HG03378 (cell line): ENCODE measurements around the gene HOXD12.

Experiments
- ATAC-seq: cut with Tn5 transposase; IDR thresholded peaks from one replicate; pipeline ENCODE4 v1.9.1; 2021; ENCODE audit warnings: mild to moderate bottlenecking, moderate library complexity; ENCODE audit not compliant: unreplicated experiment

Gene HOXD12

GRCh38 chr2:176147210-176147799 is 47.7 kb downstream of the HOXD12 start:
- no peak for ATAC-seq

DNA sequence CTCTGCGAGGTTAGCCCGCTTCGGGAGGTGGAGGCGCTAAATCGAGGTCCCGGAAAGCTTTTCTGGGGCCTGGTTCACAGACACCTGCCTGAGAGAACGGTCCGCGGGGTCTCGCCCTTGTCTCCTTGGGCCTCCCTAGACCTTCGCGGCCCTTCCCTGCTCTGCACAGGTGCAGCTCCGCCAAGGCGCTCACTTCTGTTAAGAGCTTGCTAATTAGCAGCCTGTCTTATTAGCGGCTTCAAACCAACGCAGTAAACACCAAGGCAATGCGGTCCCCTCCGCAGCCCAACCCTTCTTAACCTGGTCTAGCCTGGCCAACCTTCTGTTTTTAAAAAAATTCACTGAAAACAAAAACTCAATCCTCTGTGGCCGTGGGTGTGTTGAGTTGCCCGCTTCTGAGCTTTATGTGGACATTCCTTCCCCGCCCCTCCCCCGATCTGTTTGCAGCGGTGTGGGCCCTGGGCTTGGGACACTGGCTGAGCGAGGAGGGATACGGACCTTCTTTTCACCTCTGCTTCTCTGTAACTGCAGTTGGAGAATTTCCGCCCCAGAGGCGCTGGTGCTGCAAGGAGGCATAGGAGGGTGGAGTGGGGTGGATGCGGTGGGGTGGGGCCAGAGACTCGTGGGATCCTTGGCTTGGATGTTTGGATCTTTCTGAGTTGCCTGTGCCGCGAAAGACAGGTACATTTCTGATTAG is 48.4 kb downstream of the HOXD12 start:
- no peak for ATAC-seq

GRCh38 chr2:176148751-176149421 is 49.3 kb downstream of the HOXD12 start:
- ATAC-seq: no peak

DNA sequence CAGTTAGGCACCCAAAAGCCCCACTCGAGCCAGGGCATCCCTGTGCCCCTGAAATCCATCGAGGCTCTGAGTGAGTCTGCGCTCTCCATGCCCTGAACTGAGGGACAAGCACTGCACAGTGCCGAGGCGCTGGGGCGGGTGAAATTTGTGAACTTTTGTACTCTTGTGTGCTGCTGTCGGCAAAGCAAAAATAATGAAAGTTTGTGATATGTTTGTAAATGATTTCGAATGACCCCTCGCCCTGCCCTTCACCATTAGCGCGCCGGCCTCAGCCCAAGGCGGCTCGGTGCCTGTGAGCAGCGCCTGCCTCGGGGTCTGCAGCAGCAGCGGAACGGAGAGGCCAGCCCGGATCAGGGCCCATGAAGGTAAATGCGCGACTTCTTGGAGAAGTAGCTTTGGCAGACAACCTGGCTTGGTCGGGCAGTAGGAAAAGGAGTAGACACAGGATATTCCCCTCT is 49.9 kb downstream of the HOXD12 start:
- ATAC-seq: no peak

GRCh38 chr2:176149939-176150583 is 50.5 kb downstream of the HOXD12 start:
- no peak for ATAC-seq

GRCh38 chr2:176150584-176151441 is 51.2 kb downstream of the HOXD12 start:
- no peak for ATAC-seq

- ATAC-seq: no peak
Measured at GRCh38 chr2:176151442-176152287, 52.1 kb downstream of the HOXD12 start, which contains the start of gene HOXD4. Gene HOXD4 (plus strand): TSS chr2:176151550. CDS start chr2:176151634, 84 bp downstream.
